Esophagus muscularis mucosa (tissue), 4 donors: ENCODE data around the gene ITGA2B. TPM values are rescaled to one million over a fixed set of nuclear protein-coding genes. Genes with fewer than 3 reads are reported as not detected.
"Not testable (repeated sequence)": the region's sequence is repeated elsewhere in the genome, so short reads cannot be mapped to it uniquely, and the experiment has no call there.

Experiments used
- DNase-seq: peaks from one replicate; pipeline ENCODE4 v3.0.0-alpha.2; 2017; ENCODE audit errors: extremely low spot score
- H3K27ac ChIP-seq, 4 donors: fragments of 200-600 bp; sonication (generic); replicated peaks in 1 of 4; 1 replicate in 3 of 4; 2 replicates in 1 of 4; pipeline ENCODE4 v1.5.1; 2016 to 2019; ENCODE audit warnings: mild to moderate bottlenecking in 1 of 4
- H3K27me3 ChIP-seq, 4 donors: fragments of 200-600 bp; sonication (generic); one replicate each; pipeline versions ENCODE4 v1.5.1 to v1.6.0; 2016 to 2019
- H3K36me3 ChIP-seq, 4 donors: fragments of 200-600 bp; sonication (generic); one replicate each; pipeline ENCODE4 v1.5.1; 2016 to 2019
- H3K4me1 ChIP-seq, 4 donors: fragments of 200-600 bp; sonication (generic); one replicate each; pipeline ENCODE4 v1.5.1; 2016 to 2019
- H3K4me3 ChIP-seq, 4 donors: fragments of 200-600 bp; sonication (generic); 1 replicate in 2 of 4; 2 replicates in 2 of 4; pipeline ENCODE4 v1.5.1; 2016 to 2019; ENCODE audit warnings: mild to moderate bottlenecking in 4 of 4, moderate library complexity in 1 of 4
- H3K9me3 ChIP-seq, 4 donors: fragments of 200-600 bp; sonication (generic); 1 replicate in 3 of 4; 2 replicates in 1 of 4; pipeline ENCODE4 v1.5.1; 2016 to 2019
- EP300 ChIP-seq: sonication (generic); formaldehyde crosslinking; IDR thresholded peaks from one replicate; pipeline ENCODE4 v1.6.1; 2017; ENCODE audit warnings: antibody characterized with exemption
- POLR2A ChIP-seq: fragments of 450-650 bp; IDR thresholded peaks from one replicate; pipeline ENCODE4 v1.6.1; 2017; ENCODE audit warnings: antibody characterized with exemption, moderate library complexity, mild to moderate bottlenecking, low read depth
- POLR2AphosphoS5 ChIP-seq, 2 donors: sonication (generic); formaldehyde crosslinking; IDR thresholded peaks; one replicate each; pipeline ENCODE4 v1.6.1; 2017; ENCODE audit warnings: antibody characterized with exemption in 2 of 2
- WGBS: methylation state at CpG from one replicate; pipeline ENCODE4 v1.1.5; 2018; 5-methylcytosine and 5-hydroxymethylcytosine counted together
- intact Hi-C: fragments of 100-400 bp; cut with DNase I; formaldehyde crosslinking; loops from one replicate; pipeline ENCODE4 v1.15.1; 2023
- total RNA-seq, 4 donors: library from RNA; depleted of rRNA; stranded (reverse); fragments of >200 nt; gene quantifications; one replicate each; pipeline versions ENCODE4 v1.1.0 to v1.2.1, GENCODE V29; 2016
- TF ChIP-seq, protein P1 (sequence below), 3 experiments: fragments of 200-600 bp in 2 of 3; fragments of 450-650 bp in 1 of 3; sonication (generic) in 2 of 3; IDR thresholded peaks; one replicate each; pipeline ENCODE4 v1.5.1; 2017 to 2019; ENCODE audit warnings: antibody characterized with exemption in 3 of 3, mild to moderate bottlenecking in 2 of 3, moderate library complexity in 1 of 3

ITGA2B gene
- total RNA-seq, 4 donors from 2014 or later = 0.42 to 1.7 (median 1.0) TPM

GRCh38 chr17:44394833-44395232, 5.4 kb upstream of the ITGA2B start:
- 94% methylated on average over 2 of the region's 2 CpGs for WGBS
- TF ChIP-seq POLR2A = no peak
- TF ChIP-seq POLR2AphosphoS5 (IDR thresholded peaks at IDR 0.05) = no peak
- TF ChIP-seq EP300 = no peak
- TF ChIP-seq, protein P1, sequence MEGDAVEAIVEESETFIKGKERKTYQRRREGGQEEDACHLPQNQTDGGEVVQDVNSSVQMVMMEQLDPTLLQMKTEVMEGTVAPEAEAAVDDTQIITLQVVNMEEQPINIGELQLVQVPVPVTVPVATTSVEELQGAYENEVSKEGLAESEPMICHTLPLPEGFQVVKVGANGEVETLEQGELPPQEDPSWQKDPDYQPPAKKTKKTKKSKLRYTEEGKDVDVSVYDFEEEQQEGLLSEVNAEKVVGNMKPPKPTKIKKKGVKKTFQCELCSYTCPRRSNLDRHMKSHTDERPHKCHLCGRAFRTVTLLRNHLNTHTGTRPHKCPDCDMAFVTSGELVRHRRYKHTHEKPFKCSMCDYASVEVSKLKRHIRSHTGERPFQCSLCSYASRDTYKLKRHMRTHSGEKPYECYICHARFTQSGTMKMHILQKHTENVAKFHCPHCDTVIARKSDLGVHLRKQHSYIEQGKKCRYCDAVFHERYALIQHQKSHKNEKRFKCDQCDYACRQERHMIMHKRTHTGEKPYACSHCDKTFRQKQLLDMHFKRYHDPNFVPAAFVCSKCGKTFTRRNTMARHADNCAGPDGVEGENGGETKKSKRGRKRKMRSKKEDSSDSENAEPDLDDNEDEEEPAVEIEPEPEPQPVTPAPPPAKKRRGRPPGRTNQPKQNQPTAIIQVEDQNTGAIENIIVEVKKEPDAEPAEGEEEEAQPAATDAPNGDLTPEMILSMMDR (IDR thresholded peaks at IDR 0.05) = no peak
- Histone ChIP-seq H3K27ac (no peak overlapping the region), H3K36me3 (peaks cover 3 to 35% (median 32%) of the 10 kb centered on the region in 4 donors), H3K4me3 (no peak overlapping the region), H3K27me3 (no peaks in the 10 kb centered on the region), H3K9me3 (no peaks in the 10 kb centered on the region), H3K4me1 (no peaks in the 10 kb centered on the region)
- DNase-seq = no peak
- intact Hi-C loops = no loop called here

GRCh38 chr17:44394112-44394511, 4.7 kb upstream of the ITGA2B start:
- DNase-seq, H3K27me3 ChIP-seq, H3K9me3 ChIP-seq, H3K4me3 ChIP-seq, H3K4me1 ChIP-seq, intact Hi-C loops, H3K27ac ChIP-seq: not testable (repeated sequence)
- peaks cover 0 to 28% (median 25%) of the 10 kb centered on the region in 4 donors for H3K36me3 ChIP-seq
- WGBS = 88% methylated on average over 9 of the region's 9 CpGs

DNA sequence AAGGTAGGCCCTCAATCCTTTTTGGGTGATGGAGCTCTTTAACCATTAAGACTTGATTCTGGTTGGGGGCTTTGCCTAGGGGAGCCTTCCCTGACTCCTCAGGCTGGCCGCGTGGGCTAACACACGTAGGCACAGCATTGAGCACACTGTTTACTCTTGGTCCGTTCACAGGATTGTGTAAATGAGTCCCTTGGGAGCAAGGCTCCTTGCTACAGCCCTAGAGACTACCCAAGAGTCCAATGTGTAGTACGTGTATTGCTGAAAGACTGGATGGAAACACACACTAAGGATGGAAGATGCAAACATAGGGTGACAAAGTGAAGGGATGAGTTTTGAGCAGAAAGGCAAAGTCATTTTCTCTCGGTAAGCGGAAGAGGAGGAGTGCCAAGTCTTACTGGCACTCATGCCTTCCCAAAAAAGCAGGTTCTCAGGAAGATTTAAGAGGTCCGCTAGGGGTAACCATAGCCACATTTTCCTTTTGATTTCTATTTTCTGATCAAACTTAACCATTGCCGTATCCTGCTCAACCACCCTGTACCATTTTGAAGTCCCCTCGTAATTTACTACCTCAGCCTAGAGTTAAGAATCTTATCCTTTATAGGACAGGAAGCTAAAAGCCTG, 911 bp upstream of the ITGA2B start:
- intact Hi-C loops = no loop called here
- no peak overlapping the region for H3K4me3 ChIP-seq
- TF ChIP-seq POLR2AphosphoS5 (IDR thresholded peaks at IDR 0.05) (no peak), POLR2A (no peak), EP300 (no peak)
- TF ChIP-seq, protein P1 (IDR thresholded peaks at IDR 0.05) = no peak
- H3K9me3 ChIP-seq = no peaks in the 10 kb centered on the region
- H3K4me1 ChIP-seq = peaks cover 8 to 9% (median 9%) of the 10 kb centered on the region in 4 donors
- peaks cover 0 to 7% (median 0%) of the 10 kb centered on the region in 4 donors for H3K27me3 ChIP-seq
- 77% methylated on average over 10 of the region's 10 CpGs for WGBS
- H3K36me3 ChIP-seq = no peaks in the 10 kb centered on the region
- H3K27ac ChIP-seq = no peak overlapping the region
- DNase-seq = no peak

- H3K36me3 ChIP-seq = no peaks in the 10 kb centered on the region
- H3K4me1 ChIP-seq = peaks cover 11 to 15% (median 14%) of the 10 kb centered on the region in 4 donors
- peaks cover 0 to 13% (median 0%) of the 10 kb centered on the region in 4 donors for H3K27me3 ChIP-seq
- H3K9me3 ChIP-seq = no peaks in the 10 kb centered on the region
- no peak overlapping the region for H3K4me3 ChIP-seq
- no peak for TF ChIP-seq EP300
- TF ChIP-seq, protein P1 (IDR thresholded peaks at IDR 0.05) = no peak
- intact Hi-C loops = no loop called here
- DNase-seq = no peak
- no peak overlapping the region for H3K27ac ChIP-seq
- 63% methylated on average over 4 of the region's 6 CpGs for WGBS
Measured at GRCh38 chr17:44389723-44390202, 314 bp upstream of the ITGA2B start.

DNA sequence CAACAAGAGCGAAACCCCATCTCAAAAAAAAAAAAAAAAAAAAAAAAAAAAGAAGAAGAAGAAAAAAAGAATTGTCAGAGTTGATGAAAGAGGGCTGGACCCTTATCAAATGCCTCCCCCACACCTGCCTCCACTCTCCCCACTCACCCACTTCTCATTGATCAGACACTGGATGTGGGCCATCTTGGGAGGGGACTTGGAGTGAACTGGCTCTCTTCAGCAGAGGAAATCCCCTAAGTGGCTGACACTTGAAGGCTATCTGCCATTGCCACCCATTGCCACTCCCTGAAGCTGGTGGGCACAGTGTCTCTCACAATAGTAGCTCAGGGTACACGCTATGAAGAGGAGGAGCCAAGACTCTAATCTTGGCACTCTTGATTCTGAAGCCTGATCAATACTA, 1.6 kb downstream of the ITGA2B start:
- H3K9me3 ChIP-seq = no peaks in the 10 kb centered on the region
- H3K27me3 ChIP-seq = peaks cover 0 to 25% (median 0%) of the 10 kb centered on the region in 4 donors
- intact Hi-C loops = no loop called here
- TF ChIP-seq, protein P1 (IDR thresholded peaks at IDR 0.05) = no peak
- TF ChIP-seq EP300 (no peak), POLR2AphosphoS5 (IDR thresholded peaks at IDR 0.05) (no peak), POLR2A (no peak)
- no peak for DNase-seq
- H3K4me3 ChIP-seq = no peak overlapping the region
- H3K27ac ChIP-seq = no peak overlapping the region
- H3K4me1 ChIP-seq = peaks cover 15 to 21% (median 19%) of the 10 kb centered on the region in 4 donors
- H3K36me3 ChIP-seq = no peaks in the 10 kb centered on the region
- 96% methylated on average over 2 of the region's 2 CpGs for WGBS
